K562 (cell line): Measurements from ENCODE around the gene ENDOV. TPM values are rescaled to one million over a fixed set of nuclear protein-coding genes. Genes with fewer than 3 reads are reported as not detected.

Source experiments
- ATAC-seq: fragments of 200-7000 bp; cut with Tn5 transposase; 3 replicates; pipeline ENCODE4 v1.9.1; 2020; ENCODE audit warnings: moderate library complexity
- BruUV-seq: library from RNA; stranded (reverse); fragments of 400-500 nt; replicated peaks from 2 replicates; lab custom pipeline; 2021; lab: Mats Ljungman, UMichigan
- CTCF ChIA-PET: fragments of 300-600 bp; formaldehyde crosslinking; extraction: SDS; loops from one replicate; lab custom pipeline; 2021; ENCODE audit warnings: low intra/inter-chr PET ratio; lab: Yijun Ruan, JAX
- POLR2A ChIA-PET: fragments of 300-600, 350-650 bp; sonication (Branson Sonifier 250); formaldehyde crosslinking; extraction: SDS; loops from one replicate; lab custom pipeline; 2021; ENCODE audit warnings: antibody characterized with exemption, inconsistent platforms; lab: Yijun Ruan, JAX
- DNase-seq, 4 experiments: peaks; one replicate each; pipeline versions ENCODE4 v3.0.0 to v3.0.0-alpha.2; 2011 to 2018; ENCODE audit warnings: low spot score in 3 of 4, mixed read lengths in 3 of 4; ENCODE audit errors: extremely low read depth in 1 of 4
- FAIRE-seq: peaks from 2 replicates; lab custom pipeline; 2011; peaks lifted over from hg19 to GRCh38; lab: Jason Lieb, UNC
- H2AFZ ChIP-seq: 2 replicates; pipeline ENCODE4 v1.6.0; 2011; ENCODE audit warnings: low read depth, low read length, control low read depth, inconsistent platforms
- H3K27ac ChIP-seq: fragments of 200-600 bp; 3 replicates; pipeline ENCODE4 v1.8.0; 2011; ENCODE audit warnings: low read depth, mild to moderate bottlenecking, control low read depth, inconsistent platforms, low read length, moderate library complexity, mixed read lengths; ENCODE audit errors: extremely low read depth
- H3K27me3 ChIP-seq, 2 experiments: fragments of 300-600 bp in 1 of 2; 2 replicates in 1 of 2; 3 replicates in 1 of 2; pipeline versions ENCODE4 v1.6.0 to v1.8.0; 2011; ENCODE audit warnings: inconsistent platforms in 2 of 2, low read length in 2 of 2, mild to moderate bottlenecking in 1 of 2, mixed read lengths in 1 of 2, moderate library complexity in 1 of 2; ENCODE audit not compliant: control insufficient read depth in 2 of 2, insufficient read depth in 2 of 2
- H3K36me3 ChIP-seq: fragments of 300-600 bp; 3 replicates; pipeline ENCODE4 v1.8.0; 2011; ENCODE audit warnings: mild to moderate bottlenecking, low read length, inconsistent platforms; ENCODE audit not compliant: control insufficient read depth, insufficient read depth
- H3K4me1 ChIP-seq, 2 experiments: fragments of 200-600 bp in 1 of 2; replicated peaks in 1 of 2; 2 replicates in 1 of 2; 3 replicates in 1 of 2; pipeline versions ENCODE4 v1.5.1 to v1.8.0; 2011; ENCODE audit warnings: inconsistent platforms in 2 of 2, low read length in 2 of 2, mild to moderate bottlenecking in 1 of 2, mixed read lengths in 1 of 2, moderate library complexity in 1 of 2; ENCODE audit not compliant: control insufficient read depth in 2 of 2, insufficient read depth in 2 of 2
- H3K4me2 ChIP-seq: 2 replicates; pipeline ENCODE4 v1.6.1; 2011; ENCODE audit warnings: low read length, control low read depth, inconsistent platforms, mixed read lengths; ENCODE audit not compliant: insufficient read depth
- H3K4me3 ChIP-seq: fragments of 200-600 bp; sonication (generic), shearing (Covaris generic); 2 replicates; pipeline ENCODE4 v1.5.1; 2016; ENCODE audit warnings: control low read depth, inconsistent platforms
- H3K79me2 ChIP-seq: fragments of 200-600 bp; 3 replicates; pipeline ENCODE4 v1.8.0; 2011; ENCODE audit warnings: low read length, inconsistent platforms; ENCODE audit not compliant: control insufficient read depth, insufficient read depth
- H3K9ac ChIP-seq, 2 experiments: 2 replicates each; pipeline versions ENCODE4 v1.6.0 to v1.6.1; 2011; ENCODE audit warnings: low read depth in 2 of 2, low read length in 2 of 2, control low read depth in 1 of 2, inconsistent platforms in 1 of 2, mild to moderate bottlenecking in 1 of 2, mixed read lengths in 1 of 2; ENCODE audit not compliant: insufficient read depth in 1 of 2
- H3K9me1 ChIP-seq: one replicate; pipeline ENCODE4 v1.6.0; 2011; ENCODE audit warnings: inconsistent platforms, mild to moderate bottlenecking, low read length, moderate library complexity; ENCODE audit not compliant: control insufficient read depth, insufficient read depth
- H3K9me3 ChIP-seq: replicated peaks from 2 replicates; pipeline ENCODE4 v1.5.1; 2011; ENCODE audit warnings: low read depth, low read length, inconsistent platforms; ENCODE audit not compliant: control insufficient read depth, insufficient read depth
- H4K20me1 ChIP-seq: replicated peaks from 2 replicates; pipeline ENCODE4 v1.6.1; 2011; ENCODE audit warnings: low read length, inconsistent platforms, mixed read lengths; ENCODE audit not compliant: control insufficient read depth, insufficient read depth
- ARID4B ChIP-seq: sonication (generic); formaldehyde crosslinking; IDR thresholded peaks from 2 replicates; pipeline ENCODE4 v1.8.0; 2022; ENCODE audit warnings: mild to moderate bottlenecking, missing genetic modification reagents
- HDAC3 ChIP-seq: fragments of 450-650 bp; IDR thresholded peaks from 2 replicates; pipeline ENCODE4 v1.6.1; 2018; ENCODE audit warnings: borderline replicate concordance, mild to moderate bottlenecking, moderate library complexity; ENCODE audit not compliant: partially characterized antibody
- L3MBTL2 ChIP-seq: fragments of 450-650 bp; IDR thresholded peaks from 2 replicates; pipeline ENCODE4 v1.6.1; 2016; ENCODE audit warnings: mild to moderate bottlenecking, moderate library complexity
- MCM3 ChIP-seq: fragments of 450-650 bp; IDR thresholded peaks from 2 replicates; pipeline ENCODE4 v1.6.1; 2016
- NFRKB ChIP-seq: fragments of 450-650 bp; IDR thresholded peaks from 2 replicates; pipeline ENCODE4 v1.6.1; 2016; ENCODE audit warnings: low read depth
- POLR2B ChIP-seq: fragments of 450-650 bp; IDR thresholded peaks from 2 replicates; pipeline ENCODE4 v1.6.1; 2018; ENCODE audit warnings: low read depth; ENCODE audit not compliant: partially characterized antibody
- TOE1 ChIP-seq, 2 experiments: fragments of 450-650 bp in 1 of 2; sonication (generic) in 1 of 2; formaldehyde crosslinking in 1 of 2; IDR thresholded peaks; 2 replicates each; pipeline versions ENCODE4 v1.7.1 to v1.8.0; 2016 to 2022; ENCODE audit warnings: borderline replicate concordance in 2 of 2, mild to moderate bottlenecking in 2 of 2, antibody characterized with exemption in 1 of 2, inconsistent platforms in 1 of 2, low read depth in 1 of 2, missing genetic modification reagents in 1 of 2, moderate library complexity in 1 of 2
- XRCC5 ChIP-seq: fragments of 200-400 bp; formaldehyde crosslinking; IDR thresholded peaks from 2 replicates; pipeline ENCODE4 v1.6.1; 2017; ENCODE audit warnings: low read depth, mild to moderate bottlenecking, low read length
- ZFP1 ChIP-seq: fragments of 450-650 bp; formaldehyde crosslinking; IDR thresholded peaks from 2 replicates; pipeline ENCODE4 v1.4.0; 2020; ENCODE audit warnings: mild to moderate bottlenecking, mixed read lengths
- WGBS: fragments of 100-300 bp; shearing (Covaris generic); methylation state at CpG from one replicate; pipeline ENCODE4 v1.1.6; 2016; ENCODE audit warnings: low coverage, mixed read lengths; ENCODE audit not compliant: insufficient coverage; ENCODE audit errors: missing lambda C conversion rate; 5-methylcytosine and 5-hydroxymethylcytosine counted together
- in situ Hi-C: fragments of 300-500 bp; cut with MboI; formaldehyde crosslinking; loops from 4 replicates; pipeline ENCODE4 v1.15.0; 2018; ENCODE audit warnings: inconsistent platforms, mixed read lengths
- intact Hi-C: fragments of 100-400 bp; cut with micrococcal nuclease; formaldehyde crosslinking; loops from 2 replicates; pipeline ENCODE4 v1.14.2; 2022
- polyA plus RNA-seq, 8 experiments: library from polyadenylated mRNA; depleted of rRNA in 4 of 8; stranded (reverse) in 5 of 8; unstranded in 3 of 8; fragments of >200 nt; fragmentation: Nextera tagmentation in 2 of 8; fragmentation: Illumina TruSeq in 1 of 8; extraction: Ambion mirVana in 2 of 8; extraction: Trizol in 1 of 8; gene quantifications; 2 replicates each; pipeline versions ENCODE4 v1.2.1 to v1.2.3, GENCODE V29; 2011 to 2014; ENCODE audit warnings: inconsistent platforms in 1 of 8, missing spikeins in 1 of 8
- total RNA-seq, 7 experiments: library from RNA; depleted of rRNA in 6 of 7; stranded (reverse); fragments of >200 nt in 6 of 7; fragmentation: Illumina TruSeq in 2 of 7; extraction: Trizol in 2 of 7; gene quantifications; 2 replicates each; pipeline versions ENCODE4 v1.2.1 to v1.2.3, GENCODE V29; 2011 to 2021; ENCODE audit warnings: low replicate concordance in 1 of 7
- TF ChIP-seq, protein P1 (sequence below): fragments of 250-450 bp; sonication (Bioruptor Pico); IDR thresholded peaks from 2 replicates; pipeline ENCODE4 v1.5.0; 2021; ENCODE audit warnings: mild to moderate bottlenecking, moderate library complexity
- TF ChIP-seq, protein P2 (sequence below): fragments of 450-650 bp; formaldehyde crosslinking; IDR thresholded peaks from 2 replicates; pipeline ENCODE4 v1.4.0; 2022; ENCODE audit warnings: missing genetic modification characterization

Gene ENDOV
- total and polyA plus RNA-seq, 9 of the 15 experiments (the other 6 are each of a cell fraction or from before 2014, with no cell fraction given), result 1.2 to 8.2 (median 3.7) TPM

GRCh38 chr17:80454557-80455335 is 39.8 kb downstream of the ENDOV start:
- Histone ChIP-seq H3K4me3 (peak overlapping the region; percentile 72), H3K79me2 (peaks cover 3% of the 10 kb centered on the region; the same call in 2 of the 3 replicates), H3K36me3 (no peaks in the 10 kb centered on the region), H3K9ac (peak overlapping the region; percentile 97 to 100), H4K20me1 (no peaks in the 10 kb centered on the region; the same call in 1 of the 2 replicates), H3K9me1 (no peaks in the 10 kb centered on the region), H3K27me3 (peaks cover 0 to 31% of the 10 kb centered on the region in 2 experiments; a peak in 2 of 5 replicates), H3K4me2 (peak overlapping the region; percentile 91), H3K9me3 (no peaks in the 10 kb centered on the region), H3K4me1 (peaks cover 36 to 60% of the 10 kb centered on the region in 2 experiments), H3K27ac (peak overlapping the region; percentile 90), H2AFZ (peak overlapping the region; percentile 90)
- no TSS peak for BruUV-seq
- ATAC-seq (peak; percentile 96), DNase-seq (peak; percentile 94 to 97 (median 96)), FAIRE-seq (peak; percentile 92)
- in situ Hi-C loops, result no loop called here
- ChIA-PET POLR2A (interaction anchor here (0.5 to 1.3 kb wide), 26 partner anchors 8 to 569 kb away, joined by 3 to 10 read pairs (median 3); partner anchors contain the start of gene CHMP6), CTCF (interaction anchor here (0.7 kb wide), 1 partner anchor 372 kb away, joined by 3 read pairs; no protein-coding TSS in a partner anchor)
- intact Hi-C loops, result no loop called here
- WGBS, result 0% methylated on average over 34 of the region's 88 CpGs
- TF ChIP-seq ZFP1 (CRISPR knock-in tag), result no peak
- peak; percentile 47 for TF ChIP-seq XRCC5
- TF ChIP-seq, protein P1, sequence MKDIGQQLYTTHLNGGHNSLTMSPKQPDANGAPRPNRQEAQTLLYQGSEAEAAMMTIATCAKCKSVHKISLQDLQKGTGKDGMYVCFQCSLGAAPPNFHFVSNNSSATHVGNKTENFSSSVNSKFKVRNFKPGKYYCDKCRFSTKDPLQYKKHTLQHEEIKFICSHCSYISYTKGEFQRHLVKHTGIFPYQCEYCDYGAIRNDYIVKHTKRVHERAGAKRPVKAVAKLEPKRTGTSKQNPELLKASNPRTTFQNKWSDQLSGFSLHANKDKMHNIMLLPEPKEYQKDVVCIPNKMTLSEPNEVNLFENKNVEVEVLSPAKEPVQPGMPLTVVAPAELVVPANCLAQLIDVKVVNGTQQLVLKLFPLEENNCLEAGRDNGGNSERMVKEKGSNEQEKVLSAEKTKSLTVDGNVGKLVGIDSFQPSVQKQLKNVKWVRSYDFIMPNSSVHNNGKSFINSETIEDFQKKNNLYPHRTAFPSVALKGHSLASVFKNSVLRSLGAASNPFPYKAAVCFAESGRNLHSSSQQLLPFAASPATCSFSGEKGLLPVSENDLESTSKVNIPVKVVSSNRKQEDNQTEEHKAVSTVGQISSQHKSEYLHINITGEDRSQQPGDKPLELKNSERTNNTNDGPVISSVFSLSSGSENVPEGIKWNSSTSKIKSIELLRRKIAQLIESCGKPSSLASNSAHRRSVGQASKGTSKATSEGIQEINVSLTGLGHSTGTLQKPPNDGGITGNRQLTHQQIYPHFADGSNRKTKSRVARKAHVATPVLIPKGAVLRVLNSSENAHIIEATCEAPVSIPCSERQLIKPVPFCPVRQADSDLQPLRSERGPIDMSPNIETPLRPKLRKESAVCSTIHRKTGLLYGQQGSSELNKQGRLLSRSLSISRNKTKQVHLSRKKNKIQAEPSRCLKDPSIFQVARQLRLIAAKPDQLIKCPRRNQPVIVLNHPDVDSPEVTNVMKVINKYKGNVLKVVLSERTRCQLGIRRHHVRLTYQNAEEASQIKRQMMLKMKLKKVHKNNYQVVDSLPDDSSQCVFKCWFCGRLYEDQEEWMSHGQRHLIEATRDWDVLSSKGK (CRISPR knock-in tag), result no peak
- TF ChIP-seq MCM3, result no peak
- peak; percentile 36; the same call in 1 of the 2 replicates for TF ChIP-seq TOE1 (IDR thresholded peaks at IDR 0.05; ENCODE audit: borderline replicate concordance)
- TF ChIP-seq TOE1 (CRISPR knock-in tag; IDR thresholded peaks at IDR 0.05; ENCODE audit: borderline replicate concordance, low read depth), result no peak
- TF ChIP-seq ARID4B (CRISPR knock-in tag), result peak; percentile 53; the same call in 1 of the 2 replicates
- peak; percentile 96 for TF ChIP-seq L3MBTL2
- TF ChIP-seq NFRKB, result 0 out of 2 replicates have a peak, but pooled peaks have one; percentile 17
- TF ChIP-seq, protein P2, sequence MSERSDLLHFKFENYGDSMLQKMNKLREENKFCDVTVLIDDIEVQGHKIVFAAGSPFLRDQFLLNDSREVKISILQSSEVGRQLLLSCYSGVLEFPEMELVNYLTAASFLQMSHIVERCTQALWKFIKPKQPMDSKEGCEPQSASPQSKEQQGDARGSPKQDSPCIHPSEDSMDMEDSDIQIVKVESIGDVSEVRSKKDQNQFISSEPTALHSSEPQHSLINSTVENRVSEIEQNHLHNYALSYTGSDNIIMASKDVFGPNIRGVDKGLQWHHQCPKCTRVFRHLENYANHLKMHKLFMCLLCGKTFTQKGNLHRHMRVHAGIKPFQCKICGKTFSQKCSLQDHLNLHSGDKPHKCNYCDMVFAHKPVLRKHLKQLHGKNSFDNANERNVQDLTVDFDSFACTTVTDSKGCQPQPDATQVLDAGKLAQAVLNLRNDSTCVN, result no peak
- TF ChIP-seq HDAC3, result no peak
- TF ChIP-seq POLR2B, result peak; percentile 85
